Measurements from ENCODE around the gene ACSL3. TPM values are rescaled to one million over a fixed set of nuclear protein-coding genes. Genes with fewer than 3 reads are reported as not detected.
A peak's percentile ranks its signal among the peaks of the same experiment; 100 is the strongest.

ACSL3 gene
- total and polyA plus RNA-seq, 2 donors (not counting 1 experiment from before 2014, with no cell fraction given) = 6.7 to 46.0 TPM

DNA sequence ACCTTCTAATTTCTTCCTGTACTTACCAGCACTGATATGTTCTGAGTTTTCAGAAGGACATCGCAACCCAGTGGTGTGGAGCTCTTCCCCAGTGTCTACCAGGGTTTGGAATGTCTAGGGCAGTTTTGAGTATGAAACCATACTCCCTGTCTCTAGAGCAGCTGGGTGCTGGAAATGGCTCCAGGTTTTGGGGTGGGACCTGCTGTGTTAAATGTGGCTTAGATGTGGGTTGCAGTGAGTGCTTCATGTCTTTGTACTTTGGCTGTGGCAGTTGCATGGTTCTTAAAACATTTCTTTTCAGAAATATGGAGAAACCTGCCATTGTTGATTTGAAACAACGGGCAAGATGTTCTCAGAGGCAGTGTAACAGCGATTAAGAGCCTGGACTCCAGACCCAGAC, 48.5 kb downstream of the ACSL3 start:
- Mint-ChIP-seq H3K27me3 (no peaks in the 10 kb centered on the region), H3K4me3 (no peak overlapping the region)

DNA sequence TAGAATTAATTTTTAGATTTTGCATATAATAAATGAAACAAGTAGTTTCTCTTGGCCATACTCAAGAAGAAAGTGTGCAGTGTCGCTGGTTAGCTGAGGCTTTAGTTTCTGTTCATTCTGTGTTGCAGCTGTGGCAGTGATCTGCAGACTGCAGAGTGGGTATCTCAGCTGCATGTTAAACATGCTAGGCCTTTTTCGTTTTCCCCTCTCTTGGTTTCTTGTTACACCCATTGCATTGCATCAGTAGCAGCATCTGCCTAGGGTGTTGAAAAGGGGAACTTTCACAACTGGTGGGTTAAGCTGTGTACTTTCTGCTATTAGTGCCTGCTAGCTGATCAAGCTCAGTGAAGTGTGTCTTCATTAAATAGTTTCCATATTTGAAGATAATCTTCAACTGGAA, 51.3 kb downstream of the ACSL3 start:
- peaks cover 3 to 9% of the 10 kb centered on the region in 2 experiments for H3K36me3 ChIP-seq (replicated peaks in 1 of 2; ENCODE audit: control extremely low read depth in 1 of 2, control insufficient read depth in 1 of 2, extremely low read depth in 1 of 2, insufficient read depth in 2 of 2, low read length in 1 of 2)
- ChIA-PET POLR2A (no interaction called here), CTCF (interaction anchor here (1.1 to 2.2 kb wide), 10 partner anchors 9 to 222 kb away, joined by 3 to 20 read pairs (median 5); no protein-coding TSS in a partner anchor)
- H4K20me1 ChIP-seq (ENCODE audit: control insufficient read depth, insufficient read depth, low read length, poor library complexity, severe bottlenecking) = no peaks in the 10 kb centered on the region
- ATAC-seq (ENCODE audit: low read depth) = peak; percentile 99
- no peak overlapping the region for H2AFZ ChIP-seq (ENCODE audit: insufficient read depth, low read depth, low read length, poor library complexity, severe bottlenecking)
- no peaks in the 10 kb centered on the region for H3K27me3 Mint-ChIP-seq
- peak overlapping the region; percentile 73 for H3K4me3 Mint-ChIP-seq
- DNase-seq = peak; percentile 80
- no peaks in the 10 kb centered on the region for H3K9me3 ChIP-seq (ENCODE audit: control extremely low read depth in 1 of 3, control insufficient read depth in 2 of 3, insufficient read depth in 1 of 3, low read length in 2 of 3)
- peak overlapping the region; percentile 72 for H3K4me2 ChIP-seq (replicated peaks; ENCODE audit: low read depth, low read length, poor library complexity, severe bottlenecking)
- WGBS (ENCODE audit: insufficient coverage) = 0% methylated on average over 2 of the region's 2 CpGs
- peaks cover 31% of the 10 kb centered on the region in 2 donors for H3K4me1 ChIP-seq (ENCODE audit: control insufficient read depth in 2 of 2, insufficient read depth in 2 of 2, low read length in 2 of 2)
- peaks cover 38% of the 10 kb centered on the region for H3K79me2 ChIP-seq (ENCODE audit: control insufficient read depth, insufficient read depth, low read length)
- no peak for TF ChIP-seq EZH2 (IDR thresholded peaks at IDR 0.05; ENCODE audit: borderline replicate concordance, insufficient read depth, low read depth, low read length, poor library complexity, severe bottlenecking)
- TF ChIP-seq, protein P1, sequence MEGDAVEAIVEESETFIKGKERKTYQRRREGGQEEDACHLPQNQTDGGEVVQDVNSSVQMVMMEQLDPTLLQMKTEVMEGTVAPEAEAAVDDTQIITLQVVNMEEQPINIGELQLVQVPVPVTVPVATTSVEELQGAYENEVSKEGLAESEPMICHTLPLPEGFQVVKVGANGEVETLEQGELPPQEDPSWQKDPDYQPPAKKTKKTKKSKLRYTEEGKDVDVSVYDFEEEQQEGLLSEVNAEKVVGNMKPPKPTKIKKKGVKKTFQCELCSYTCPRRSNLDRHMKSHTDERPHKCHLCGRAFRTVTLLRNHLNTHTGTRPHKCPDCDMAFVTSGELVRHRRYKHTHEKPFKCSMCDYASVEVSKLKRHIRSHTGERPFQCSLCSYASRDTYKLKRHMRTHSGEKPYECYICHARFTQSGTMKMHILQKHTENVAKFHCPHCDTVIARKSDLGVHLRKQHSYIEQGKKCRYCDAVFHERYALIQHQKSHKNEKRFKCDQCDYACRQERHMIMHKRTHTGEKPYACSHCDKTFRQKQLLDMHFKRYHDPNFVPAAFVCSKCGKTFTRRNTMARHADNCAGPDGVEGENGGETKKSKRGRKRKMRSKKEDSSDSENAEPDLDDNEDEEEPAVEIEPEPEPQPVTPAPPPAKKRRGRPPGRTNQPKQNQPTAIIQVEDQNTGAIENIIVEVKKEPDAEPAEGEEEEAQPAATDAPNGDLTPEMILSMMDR (IDR thresholded peaks at IDR 0.05) = no peak
- peak overlapping the region; percentile 48 for H3K9ac ChIP-seq (ENCODE audit: low read length)
- peak overlapping the region; percentile 74 to 86 for H3K27ac ChIP-seq (ENCODE audit: low read length in 2 of 2)
- intact Hi-C loops (cut with micrococcal nuclease) = loop anchor here (1.0 to 5.0 kb wide), 4 partner anchors 27 to 255 kb away; partner anchors contain the start of genes ACSL3 and FARSB
- H3K27me3 ChIP-seq (replicated peaks in 1 of 4; ENCODE audit: control extremely low read depth in 1 of 4, control insufficient read depth in 3 of 4, insufficient read depth in 4 of 4, low read length in 3 of 4) = no peaks in the 10 kb centered on the region
- H3K4me3 ChIP-seq (ENCODE audit: control extremely low read depth in 1 of 5, extremely low read depth in 1 of 5, insufficient read depth in 1 of 5, low read depth in 2 of 5, low read length in 4 of 5) = peak overlapping the region in 3 of 5 experiments; percentile 2 to 37 (median 36)
- H3K4me1 Mint-ChIP-seq = peaks cover 45% of the 10 kb centered on the region
- H3K27ac Mint-ChIP-seq = peak overlapping the region; percentile 90
- no peaks in the 10 kb centered on the region for H3K9me3 Mint-ChIP-seq (ENCODE audit: insufficient read depth)

More for the DNA sequence above, 48.5 kb downstream of the ACSL3 start:
- Histone ChIP-seq H4K20me1 (ENCODE audit: control insufficient read depth, insufficient read depth, low read length, poor library complexity, severe bottlenecking) (peaks cover 3% of the 10 kb centered on the region), H3K9ac (ENCODE audit: low read length) (no peak overlapping the region), H3K9me3 (ENCODE audit: control extremely low read depth in 1 of 3, control insufficient read depth in 2 of 3, insufficient read depth in 1 of 3, low read length in 2 of 3) (no peaks in the 10 kb centered on the region), H3K27me3 (replicated peaks in 1 of 4; ENCODE audit: control extremely low read depth in 1 of 4, control insufficient read depth in 3 of 4, insufficient read depth in 4 of 4, low read length in 3 of 4) (no peaks in the 10 kb centered on the region), H3K4me2 (replicated peaks; ENCODE audit: low read depth, low read length, poor library complexity, severe bottlenecking) (no peak overlapping the region), H3K36me3 (replicated peaks in 1 of 2; ENCODE audit: control extremely low read depth in 1 of 2, control insufficient read depth in 1 of 2, extremely low read depth in 1 of 2, insufficient read depth in 2 of 2, low read length in 1 of 2) (peaks cover 2 to 9% of the 10 kb centered on the region in 2 experiments), H3K4me3 (ENCODE audit: control extremely low read depth in 1 of 5, extremely low read depth in 1 of 5, insufficient read depth in 1 of 5, low read depth in 2 of 5, low read length in 4 of 5) (no peak overlapping the region), H3K79me2 (ENCODE audit: control insufficient read depth, insufficient read depth, low read length) (peaks cover 55% of the 10 kb centered on the region), H2AFZ (ENCODE audit: insufficient read depth, low read depth, low read length, poor library complexity, severe bottlenecking) (no peak overlapping the region), H3K27ac (ENCODE audit: low read length in 2 of 2) (no peak overlapping the region), H3K4me1 (ENCODE audit: control insufficient read depth in 2 of 2, insufficient read depth in 2 of 2, low read length in 2 of 2) (peaks cover 27 to 28% of the 10 kb centered on the region in 2 donors)
- ATAC-seq (ENCODE audit: low read depth) (no peak), DNase-seq (no peak)
- TF ChIP-seq, protein P1 (IDR thresholded peaks at IDR 0.05) = no peak
- no peak for TF ChIP-seq EZH2 (IDR thresholded peaks at IDR 0.05; ENCODE audit: borderline replicate concordance, insufficient read depth, low read depth, low read length, poor library complexity, severe bottlenecking)
- Mint-ChIP-seq H3K27ac (peak overlapping the region; percentile 39), H3K9me3 (ENCODE audit: insufficient read depth) (no peaks in the 10 kb centered on the region), H3K4me1 (peaks cover 47% of the 10 kb centered on the region)
- intact Hi-C loops (cut with micrococcal nuclease) = loop anchor here (10.0 kb wide), 1 partner anchor 854 kb away; no protein-coding TSS in a partner anchor
- CTCF ChIA-PET = interaction anchor here (1.6 kb wide), 2 partner anchors 31 to 202 kb away, joined by 4 read pairs; no protein-coding TSS in a partner anchor
- WGBS (ENCODE audit: insufficient coverage) = 100% methylated on average over 2 of the region's 3 CpGs
- POLR2A ChIA-PET = no interaction called here
